ENCODE measurements around the gene RSL1D1. TPM values are rescaled to one million over a fixed set of nuclear protein-coding genes. Genes with fewer than 3 reads are reported as not detected.
"Not testable (repeated sequence)": the region's sequence is repeated elsewhere in the genome, so short reads cannot be mapped to it uniquely, and the experiment has no call there.

Gene RSL1D1
- total RNA-seq, 3 donors from 2014 or later: 464 to 500 (median 484) TPM

- Mint-ChIP-seq H3K4me3 (no peak overlapping the region), H3K4me1 (ENCODE audit: low read depth) (no peaks in the 10 kb centered on the region), H3K36me3 (ENCODE audit: insufficient read depth) (peaks cover 15% of the 10 kb centered on the region), H3K27me3 (ENCODE audit: low read depth) (no peaks in the 10 kb centered on the region), H3K9me3 (no peaks in the 10 kb centered on the region)
- no peak for ATAC-seq
- DNase-seq: no peak
These were observed 17.2 kb downstream of the RSL1D1 start for GRCh38 chr16:11833951-11834695.

GRCh38 chr16:11828696-11829095 is 22.6 kb downstream of the RSL1D1 start:
- no peaks in the 10 kb centered on the region for H3K27me3 Mint-ChIP-seq (ENCODE audit: low read depth)

GRCh38 chr16:11825520-11826165 is 25.7 kb downstream of the RSL1D1 start:
- not testable (repeated sequence) for H3K36me3 Mint-ChIP-seq (ENCODE audit: insufficient read depth); H3K9me3 Mint-ChIP-seq; H3K27me3 Mint-ChIP-seq (ENCODE audit: low read depth); DNase-seq; H3K4me3 Mint-ChIP-seq; ATAC-seq; H3K4me1 Mint-ChIP-seq (ENCODE audit: low read depth)

More at GRCh38 chr16:11828696-11829095, 22.6 kb downstream of the RSL1D1 start:
- no peaks in the 10 kb centered on the region for H3K9me3 Mint-ChIP-seq
- H3K4me3 Mint-ChIP-seq: no peak overlapping the region
- no peaks in the 10 kb centered on the region for H3K36me3 Mint-ChIP-seq (ENCODE audit: insufficient read depth)
- H3K4me1 Mint-ChIP-seq (ENCODE audit: low read depth): no peaks in the 10 kb centered on the region
- ATAC-seq: no peak
- DNase-seq: no peak

- H3K4me1 Mint-ChIP-seq (ENCODE audit: low read depth): no peaks in the 10 kb centered on the region
- H3K9me3 Mint-ChIP-seq: no peaks in the 10 kb centered on the region
These were observed 27.0 kb downstream of the RSL1D1 start for GRCh38 chr16:11824362-11824761.

GRCh38 chr16:11823645-11824044 is 27.7 kb downstream of the RSL1D1 start:
- not testable (repeated sequence) for H3K27me3 Mint-ChIP-seq (ENCODE audit: low read depth); H3K4me3 Mint-ChIP-seq; H3K9me3 Mint-ChIP-seq; ATAC-seq; H3K36me3 Mint-ChIP-seq (ENCODE audit: insufficient read depth); DNase-seq; H3K4me1 Mint-ChIP-seq (ENCODE audit: low read depth)

More at GRCh38 chr16:11824362-11824761, 27.0 kb downstream of the RSL1D1 start:
- Mint-ChIP-seq H3K36me3 (ENCODE audit: insufficient read depth) (no peaks in the 10 kb centered on the region), H3K27me3 (ENCODE audit: low read depth) (no peaks in the 10 kb centered on the region), H3K4me3 (no peak overlapping the region)
- DNase-seq (no peak), ATAC-seq (no peak)

- no peak for ATAC-seq
- H3K4me1 Mint-ChIP-seq (ENCODE audit: low read depth): no peaks in the 10 kb centered on the region
- H3K4me3 Mint-ChIP-seq: no peak overlapping the region
These were observed 31.5 kb downstream of the RSL1D1 start for GRCh38 chr16:11819798-11820197.

GRCh38 chr16:11818970-11819369 is 32.4 kb downstream of the RSL1D1 start:
- H3K9me3 Mint-ChIP-seq; H3K4me1 Mint-ChIP-seq (ENCODE audit: low read depth); H3K27me3 Mint-ChIP-seq (ENCODE audit: low read depth); H3K4me3 Mint-ChIP-seq; ATAC-seq; H3K36me3 Mint-ChIP-seq (ENCODE audit: insufficient read depth); DNase-seq: not testable (repeated sequence)

More at GRCh38 chr16:11819798-11820197, 31.5 kb downstream of the RSL1D1 start:
- DNase-seq: no peak
- Mint-ChIP-seq H3K27me3 (ENCODE audit: low read depth) (no peaks in the 10 kb centered on the region), H3K9me3 (no peaks in the 10 kb centered on the region), H3K36me3 (ENCODE audit: insufficient read depth) (no peaks in the 10 kb centered on the region)

GRCh38 chr16:11816123-11816522 is 35.2 kb downstream of the RSL1D1 start:
- H3K4me1 Mint-ChIP-seq (ENCODE audit: low read depth): peaks cover 2% of the 10 kb centered on the region
- no peaks in the 10 kb centered on the region for H3K9me3 Mint-ChIP-seq
- no peaks in the 10 kb centered on the region for H3K27me3 Mint-ChIP-seq (ENCODE audit: low read depth)
- no peaks in the 10 kb centered on the region for H3K36me3 Mint-ChIP-seq (ENCODE audit: insufficient read depth)
- no peak overlapping the region for H3K4me3 Mint-ChIP-seq
- DNase-seq: no peak
- ATAC-seq: no peak

- H3K9me3 Mint-ChIP-seq; H3K4me3 Mint-ChIP-seq; H3K27me3 Mint-ChIP-seq (ENCODE audit: low read depth); H3K4me1 Mint-ChIP-seq (ENCODE audit: low read depth); ATAC-seq; H3K36me3 Mint-ChIP-seq (ENCODE audit: insufficient read depth); DNase-seq: not testable (repeated sequence)
These were observed 36.5 kb downstream of the RSL1D1 start for GRCh38 chr16:11814800-11815199.

- no peak for ATAC-seq
- Mint-ChIP-seq H3K4me3 (no peak overlapping the region), H3K9me3 (no peaks in the 10 kb centered on the region), H3K4me1 (ENCODE audit: low read depth) (peaks cover 11% of the 10 kb centered on the region), H3K36me3 (ENCODE audit: insufficient read depth) (no peaks in the 10 kb centered on the region), H3K27me3 (ENCODE audit: low read depth) (no peaks in the 10 kb centered on the region)
- no peak for DNase-seq
These were observed 44.6 kb downstream of the RSL1D1 start for GRCh38 chr16:11806721-11807120.

- H3K4me1 Mint-ChIP-seq (ENCODE audit: low read depth): peaks cover 17% of the 10 kb centered on the region
- no peak overlapping the region for H3K4me3 Mint-ChIP-seq
- H3K27me3 Mint-ChIP-seq (ENCODE audit: low read depth): no peaks in the 10 kb centered on the region
- no peak for DNase-seq
- no peaks in the 10 kb centered on the region for H3K36me3 Mint-ChIP-seq (ENCODE audit: insufficient read depth)
- no peak for ATAC-seq
- no peaks in the 10 kb centered on the region for H3K9me3 Mint-ChIP-seq
These were observed 45.8 kb downstream of the RSL1D1 start for GRCh38 chr16:11805556-11805955.

GRCh38 chr16:11801481-11802021 is 49.8 kb downstream of the RSL1D1 start:
- peaks cover 37% of the 10 kb centered on the region for H3K4me1 Mint-ChIP-seq (ENCODE audit: low read depth)
- no peak for ATAC-seq
- no peaks in the 10 kb centered on the region for H3K36me3 Mint-ChIP-seq (ENCODE audit: insufficient read depth)
- H3K4me3 Mint-ChIP-seq: no peak overlapping the region
- no peaks in the 10 kb centered on the region for H3K9me3 Mint-ChIP-seq
- H3K27me3 Mint-ChIP-seq (ENCODE audit: low read depth): no peaks in the 10 kb centered on the region
- no peak for DNase-seq

GRCh38 chr16:11800382-11800718 is 51.0 kb downstream of the RSL1D1 start:
- Mint-ChIP-seq H3K4me3 (peak overlapping the region; percentile 88), H3K36me3 (ENCODE audit: insufficient read depth) (no peaks in the 10 kb centered on the region), H3K27me3 (ENCODE audit: low read depth) (no peaks in the 10 kb centered on the region), H3K9me3 (no peaks in the 10 kb centered on the region), H3K4me1 (ENCODE audit: low read depth) (peaks cover 44% of the 10 kb centered on the region)
- ATAC-seq: no peak
- DNase-seq: no peak

GRCh38 chr16:11799509-11800381 is 51.6 kb downstream of the RSL1D1 start:
- H3K27me3 Mint-ChIP-seq (ENCODE audit: low read depth): no peaks in the 10 kb centered on the region
- H3K4me1 Mint-ChIP-seq (ENCODE audit: low read depth): peaks cover 49% of the 10 kb centered on the region
- H3K4me3 Mint-ChIP-seq: peak overlapping the region; percentile 88
- peak; percentile 9 for DNase-seq
- H3K9me3 Mint-ChIP-seq: no peaks in the 10 kb centered on the region
- peaks cover 2% of the 10 kb centered on the region for H3K36me3 Mint-ChIP-seq (ENCODE audit: insufficient read depth)
- ATAC-seq: no peak

Measured in activated T-cell treated with anti-CD3 and anti-CD28 coated beads, Interleukin-2, amount 50 U/mL, for 4 hours (primary cell).